Stomach (tissue), 9 donors: ENCODE data around the gene TMCC1. TPM values are rescaled to one million over a fixed set of nuclear protein-coding genes. Genes with fewer than 3 reads are reported as not detected.

ENCODE experiments used
- DNase-seq, 2 donors: peaks; one replicate each; pipeline versions ENCODE4 v3.0.0 to v3.0.0-alpha.2; 2013 to 2019
- H3K27ac ChIP-seq, 5 donors: fragments of 200-600 bp in 4 of 5; sonication (generic) in 4 of 5; one replicate each; pipeline ENCODE4 v1.5.1; 2013 to 2019; ENCODE audit warnings: mild to moderate bottlenecking in 1 of 5, moderate library complexity in 1 of 5
- H3K27me3 ChIP-seq, 3 donors: fragments of 200-600 bp; sonication (generic); one replicate each; pipeline ENCODE4 v1.5.1; 2017 to 2019; ENCODE audit warnings: mixed run types in 1 of 3
- H3K36me3 ChIP-seq, 4 donors: fragments of 200-600 bp; sonication (generic); 1 replicate in 3 of 4; 2 replicates in 1 of 4; pipeline ENCODE4 v1.5.1; 2016 to 2019
- H3K4me1 ChIP-seq, 4 donors: fragments of 200-600 bp; sonication (generic); one replicate each; pipeline ENCODE4 v1.5.1; 2016 to 2019
- H3K4me3 ChIP-seq, 4 donors: fragments of 200-600 bp; sonication (generic) in 3 of 4; one replicate each; pipeline ENCODE4 v1.5.1; 2016 to 2019; ENCODE audit warnings: mild to moderate bottlenecking in 1 of 4
- H3K9me3 ChIP-seq, 4 donors: fragments of 200-600 bp; sonication (generic); one replicate each; pipeline ENCODE4 v1.5.1; 2016 to 2019
- CTCF ChIP-seq, 7 experiments: fragments of 450-650 bp in 4 of 7; fragments of 200-600 bp in 3 of 7; sonication (generic) in 3 of 7; IDR thresholded peaks; one replicate each; pipeline ENCODE4 v1.5.1; 2016 to 2019; ENCODE audit warnings: antibody characterized with exemption in 7 of 7, control low read depth in 2 of 7, mild to moderate bottlenecking in 1 of 7
- EP300 ChIP-seq: sonication (generic); formaldehyde crosslinking; IDR thresholded peaks from one replicate; pipeline ENCODE4 v1.6.1; 2017; ENCODE audit warnings: antibody characterized with exemption
- POLR2A ChIP-seq, 4 donors: fragments of 450-650 bp; IDR thresholded peaks; one replicate each; pipeline ENCODE4 v1.6.1; 2016; ENCODE audit warnings: antibody characterized with exemption in 4 of 4, control low read depth in 2 of 4, mild to moderate bottlenecking in 1 of 4, moderate library complexity in 1 of 4
- POLR2AphosphoS5 ChIP-seq, 3 donors: sonication (generic); formaldehyde crosslinking; IDR thresholded peaks; one replicate each; pipeline ENCODE4 v1.6.1; 2016; ENCODE audit warnings: antibody characterized with exemption in 3 of 3
- WGBS, 5 donors: extraction: QIAGEN DNeasy Blood & Tissue Kit in 3 of 5; methylation state at CpG; one replicate each; pipeline versions ENCODE4 v1.1.5 to v1.1.7; 2013 to 2018; 5-methylcytosine and 5-hydroxymethylcytosine counted together
- intact Hi-C: fragments of 100-400 bp; cut with DNase I; formaldehyde crosslinking; loops from one replicate; pipeline ENCODE4 v1.15.1; 2023; ENCODE audit warnings: low total_unique reads
- polyA plus RNA-seq, 3 donors: library from polyadenylated mRNA; stranded (reverse); fragments of 200-250 nt; gene quantifications; one replicate each; pipeline ENCODE4 v1.2.3, GENCODE V29; 2013
- total RNA-seq, 5 donors: library from RNA; depleted of rRNA; stranded (reverse); fragments of >200 nt; gene quantifications; one replicate each; pipeline versions ENCODE4 v1.1.0 to v1.2.3, GENCODE V29; 2014 to 2016
- donor health status: healthy with polysubstance abuse.
- donor health status: Bipolar disorder and iron deficiency.
- donor health status: healthy.

Gene TMCC1
- total and polyA plus RNA-seq, 8 donors: 5.0 to 26.6 (median 9.3) TPM

GRCh38 chr3:129632556-129632955 is 261.0 kb downstream of the TMCC1 start:
- 85 to 93% (median 90%) methylated on average over 11 of the region's 11 CpGs for WGBS, 5 donors
- no peak for TF ChIP-seq POLR2A (IDR thresholded peaks at IDR 0.05)
- no peak for TF ChIP-seq EP300
- no peak overlapping the region for H3K4me3 ChIP-seq
- H3K27me3 ChIP-seq: no peaks in the 10 kb centered on the region
- H3K36me3 ChIP-seq: no peaks in the 10 kb centered on the region
- peaks cover 0 to 5% (median 3%) of the 10 kb centered on the region in 4 donors for H3K9me3 ChIP-seq
- DNase-seq: no peak
- H3K4me1 ChIP-seq: peaks cover 9 to 14% (median 11%) of the 10 kb centered on the region in 4 donors
- intact Hi-C loops: loop anchor here (10.0 kb wide), 1 partner anchor 312 kb away; no protein-coding TSS in a partner anchor
- H3K27ac ChIP-seq: no peak overlapping the region

- WGBS, 5 donors: 84 to 93% (median 85%) methylated on average over 5 to 9 of the region's 9 CpGs
- no peak overlapping the region for H3K27ac ChIP-seq
- no peaks in the 10 kb centered on the region for H3K36me3 ChIP-seq
- H3K9me3 ChIP-seq: peaks cover 0 to 5% (median 3%) of the 10 kb centered on the region in 4 donors
- no peak for DNase-seq
- intact Hi-C loops: loop anchor here (10.0 kb wide), 1 partner anchor 313 kb away; no protein-coding TSS in a partner anchor
- H3K4me3 ChIP-seq: no peak overlapping the region
- H3K27me3 ChIP-seq: no peaks in the 10 kb centered on the region
- H3K4me1 ChIP-seq: peaks cover 14 to 19% (median 16%) of the 10 kb centered on the region in 4 donors
- no peak for TF ChIP-seq POLR2A (IDR thresholded peaks at IDR 0.05)
- no peak for TF ChIP-seq CTCF (IDR thresholded peaks at IDR 0.05)
- TF ChIP-seq EP300: no peak
- no peak for TF ChIP-seq POLR2AphosphoS5 (IDR thresholded peaks at IDR 0.05)
These were observed 261.5 kb downstream of the TMCC1 start for GRCh38 chr3:129632056-129632455.

GRCh38 chr3:129629011-129629410 is 264.5 kb downstream of the TMCC1 start:
- Histone ChIP-seq H3K27ac (peak overlapping the region in 1 of 5 donors; percentile 97), H3K36me3 (no peaks in the 10 kb centered on the region), H3K4me3 (no peak overlapping the region), H3K9me3 (no peaks in the 10 kb centered on the region), H3K4me1 (peaks cover 41 to 47% (median 45%) of the 10 kb centered on the region in 4 donors), H3K27me3 (no peaks in the 10 kb centered on the region)
- DNase-seq: no peak
- TF ChIP-seq POLR2A (IDR thresholded peaks at IDR 0.05): no peak
- TF ChIP-seq CTCF (IDR thresholded peaks at IDR 0.05): no peak
- no peak for TF ChIP-seq POLR2AphosphoS5 (IDR thresholded peaks at IDR 0.05)
- TF ChIP-seq EP300: no peak
- intact Hi-C loops: no loop called here
- WGBS, 5 donors: 72 to 86% (median 79%) methylated on average over 6 of the region's 6 CpGs

GRCh38 chr3:129628169-129628522 is 265.4 kb downstream of the TMCC1 start:
- Histone ChIP-seq H3K27me3 (no peaks in the 10 kb centered on the region), H3K4me1 (peaks cover 50 to 56% (median 54%) of the 10 kb centered on the region in 4 donors), H3K4me3 (peak overlapping the region; percentile 53 to 67 (median 58)), H3K27ac (peak overlapping the region; percentile 93 to 99 (median 97)), H3K9me3 (no peaks in the 10 kb centered on the region), H3K36me3 (no peaks in the 10 kb centered on the region)
- DNase-seq: no peak
- intact Hi-C loops: no loop called here
- TF ChIP-seq CTCF (IDR thresholded peaks at IDR 0.05) (no peak), POLR2AphosphoS5 (IDR thresholded peaks at IDR 0.05) (no peak), EP300 (no peak), POLR2A (IDR thresholded peaks at IDR 0.05) (no peak)
- 16 to 21% (median 20%) methylated on average over 9 of the region's 9 CpGs for WGBS, 5 donors
